Peyer's patch (tissue), 4 donors: ENCODE results near the gene PFN3.

Experiments used
- CTCF ChIP-seq, 6 experiments: fragments of 450-650 bp in 4 of 6; fragments of 200-600 bp in 2 of 6; sonication (generic) in 1 of 6; IDR thresholded peaks; one replicate each; pipeline ENCODE4 v1.5.1; 2017 to 2019; ENCODE audit warnings: antibody characterized with exemption in 6 of 6, mild to moderate bottlenecking in 3 of 6, moderate library complexity in 1 of 6
- POLR2A ChIP-seq, 2 donors: fragments of 450-650 bp; IDR thresholded peaks; one replicate each; pipeline ENCODE4 v1.5.1; 2017; ENCODE audit warnings: antibody characterized with exemption in 2 of 2, mild to moderate bottlenecking in 2 of 2, moderate library complexity in 2 of 2

GRCh38 chr5:177369645-177370440 is 30.6 kb downstream of the PFN3 start:
- no peak for TF ChIP-seq CTCF (IDR thresholded peaks at IDR 0.05)
- no peak for TF ChIP-seq POLR2A (IDR thresholded peaks at IDR 0.05)
